B cell (primary cell): ENCODE results near the gene C10orf143. TPM values are rescaled to one million over a fixed set of nuclear protein-coding genes. Genes with fewer than 3 reads are reported as not detected.

Experiments
- ATAC-seq: fragments of 200-7000 bp; cut with Tn5 transposase; one replicate; pipeline ENCODE4 v1.10.0; 2021; ENCODE audit warnings: low read depth, mild to moderate bottlenecking, moderate number of reproducible peaks, moderate library complexity
- CTCF ChIA-PET: fragments of 350-600 bp; sonication (Branson Sonifier 250); formaldehyde crosslinking; loops from one replicate; lab custom pipeline; 2021; ENCODE audit warnings: antibody characterized with exemption, inconsistent platforms; lab: Charles Lee
- POLR2A ChIA-PET: fragments of 350-600 bp; sonication (Branson Sonifier 250); formaldehyde crosslinking; loops from one replicate; lab custom pipeline; 2021; ENCODE audit warnings: antibody characterized with exemption; lab: Charles Lee
- DNase-seq: peaks from one replicate; pipeline ENCODE4 v3.0.0; 2013
- H2AFZ ChIP-seq: 2 replicates; pipeline ENCODE4 v1.6.1; 2012; ENCODE audit warnings: mild to moderate bottlenecking, low read depth, low read length; ENCODE audit not compliant: insufficient read depth, poor library complexity, severe bottlenecking
- H3K27ac ChIP-seq, 2 donors: 1 replicate in 1 of 2; 2 replicates in 1 of 2; pipeline ENCODE4 v1.5.1; 2012 to 2013; ENCODE audit warnings: low read length in 2 of 2, mild to moderate bottlenecking in 2 of 2, moderate library complexity in 1 of 2
- H3K27me3 ChIP-seq, 4 experiments: fragments of 200-600 bp in 1 of 4; sonication (generic) in 1 of 4; replicated peaks in 1 of 4; 1 replicate in 2 of 4; 2 replicates in 2 of 4; pipeline versions ENCODE4 v1.6.1 to v1.7.0; 2013 to 2016; ENCODE audit warnings: low read length in 3 of 4, mild to moderate bottlenecking in 2 of 4, mixed read lengths in 1 of 4, moderate library complexity in 1 of 4; ENCODE audit not compliant: insufficient read depth in 4 of 4, control insufficient read depth in 3 of 4; ENCODE audit errors: control extremely low read depth in 1 of 4
- H3K36me3 ChIP-seq, 2 experiments: replicated peaks in 1 of 2; 1 replicate in 1 of 2; 2 replicates in 1 of 2; pipeline versions ENCODE4 v1.6.1 to v1.7.1; 2013; ENCODE audit warnings: low read length in 1 of 2; ENCODE audit not compliant: insufficient read depth in 2 of 2, control insufficient read depth in 1 of 2; ENCODE audit errors: control extremely low read depth in 1 of 2, extremely low read depth in 1 of 2
- H3K4me1 ChIP-seq, 2 donors: fragments of 200-600 bp in 1 of 2; sonication (generic) in 1 of 2; 1 replicate in 1 of 2; 2 replicates in 1 of 2; pipeline versions ENCODE4 v1.5.1 to v1.6.1; 2013 to 2017; ENCODE audit warnings: low read length in 2 of 2; ENCODE audit not compliant: control insufficient read depth in 2 of 2, insufficient read depth in 2 of 2
- H3K4me2 ChIP-seq: replicated peaks from 2 replicates; pipeline ENCODE3; 2012; ENCODE audit warnings: mild to moderate bottlenecking, low read depth, low read length; ENCODE audit not compliant: poor library complexity, severe bottlenecking
- H3K4me3 ChIP-seq, 5 experiments: fragments of 200-600 bp in 1 of 5; sonication (generic) in 1 of 5; 1 replicate in 3 of 5; 2 replicates in 2 of 5; pipeline versions ENCODE4 v1.5.1 to v1.7.0; 2011 to 2016; ENCODE audit warnings: low read length in 4 of 5, mild to moderate bottlenecking in 4 of 5, low read depth in 2 of 5, control low read depth in 1 of 5, moderate library complexity in 1 of 5; ENCODE audit not compliant: insufficient read depth in 1 of 5; ENCODE audit errors: control extremely low read depth in 1 of 5, extremely low read depth in 1 of 5
- H3K79me2 ChIP-seq: fragments of 200-600 bp; sonication (generic); one replicate; pipeline ENCODE4 v1.6.0; 2016; ENCODE audit warnings: low read length; ENCODE audit not compliant: control insufficient read depth, insufficient read depth
- H3K9ac ChIP-seq: fragments of 200-600 bp; sonication (generic); 2 replicates; pipeline ENCODE4 v1.6.1; 2017; ENCODE audit warnings: mild to moderate bottlenecking, low read length, moderate library complexity
- H3K9me3 ChIP-seq, 3 donors: one replicate each; pipeline versions ENCODE4 v1.6.1 to v1.7.1; 2013; ENCODE audit warnings: low read length in 2 of 3; ENCODE audit not compliant: control insufficient read depth in 2 of 3, insufficient read depth in 1 of 3; ENCODE audit errors: control extremely low read depth in 1 of 3
- H4K20me1 ChIP-seq: 2 replicates; pipeline ENCODE4 v1.6.0; 2012; ENCODE audit warnings: mild to moderate bottlenecking, low read length; ENCODE audit not compliant: insufficient read depth, control insufficient read depth, poor library complexity, severe bottlenecking
- H3K27ac Mint-ChIP-seq: one replicate; pipeline ENCODE4 v1.8.0; 2021; ENCODE audit warnings: mixed read lengths
- H3K27me3 Mint-ChIP-seq: one replicate; pipeline ENCODE4 v1.8.0; 2021; ENCODE audit warnings: mixed read lengths
- H3K4me1 Mint-ChIP-seq: one replicate; pipeline ENCODE4 v1.8.0; 2021; ENCODE audit warnings: mixed read lengths
- H3K4me3 Mint-ChIP-seq: one replicate; pipeline ENCODE4 v1.8.0; 2021; ENCODE audit warnings: mixed read lengths
- H3K9me3 Mint-ChIP-seq: one replicate; pipeline ENCODE4 v1.8.0; 2022; ENCODE audit warnings: mixed read lengths; ENCODE audit not compliant: insufficient read depth
- CTCF ChIP-seq: fragments of 200-600 bp; IDR thresholded peaks from one replicate; pipeline ENCODE4 v1.8.0; 2022; ENCODE audit warnings: antibody characterized with exemption, mild to moderate bottlenecking
- EZH2 ChIP-seq: IDR thresholded peaks from 2 replicates; pipeline ENCODE4 v1.6.1; 2012; ENCODE audit warnings: borderline replicate concordance, low read depth, mild to moderate bottlenecking, moderate library complexity, low read length; ENCODE audit not compliant: insufficient read depth, poor library complexity, severe bottlenecking
- WGBS: methylation state at CpG from one replicate; pipeline ENCODE4 v1.1.5; 2013; ENCODE audit warnings: missing lambda C conversion rate; ENCODE audit not compliant: insufficient coverage; 5-methylcytosine and 5-hydroxymethylcytosine counted together
- intact Hi-C: fragments of 100-400 bp; cut with micrococcal nuclease; formaldehyde crosslinking; loops from one replicate; pipeline ENCODE4 v1.10.0; 2022
- polyA plus RNA-seq: library from polyadenylated mRNA; depleted of rRNA; stranded (reverse); fragments of >200 nt; gene quantifications from 2 replicates; pipeline ENCODE4 v1.2.3, GENCODE V29; 2012
- total RNA-seq, 2 donors: library from RNA; stranded (reverse); fragments of 120-200 nt in 1 of 2; gene quantifications; 1 replicate in 1 of 2; 2 replicates in 1 of 2; pipeline versions ENCODE4 v1.2.3 to v1.2.4, GENCODE V29; 2013 to 2022

The C10orf143 gene
- total and polyA plus RNA-seq, 2 donors (not counting 1 experiment from before 2014, with no cell fraction given) = 9.1 to 12.8 TPM

- ChIA-PET CTCF (no interaction called here), POLR2A (no interaction called here)
- DNase-seq = no peak
- Histone ChIP-seq H3K36me3 (no peaks in the 10 kb centered on the region), H3K27me3 (no peaks in the 10 kb centered on the region), H3K27ac (no peak overlapping the region), H3K4me2 (no peak overlapping the region), H3K9ac (no peak overlapping the region), H4K20me1 (no peaks in the 10 kb centered on the region), H3K79me2 (no peaks in the 10 kb centered on the region), H3K4me3 (no peak overlapping the region), H3K4me1 (no peaks in the 10 kb centered on the region), H3K9me3 (peaks cover 0 to 7% (median 0%) of the 10 kb centered on the region in 3 donors), H2AFZ (no peak overlapping the region)
- Mint-ChIP-seq H3K27ac (no peak overlapping the region), H3K27me3 (peaks cover 4% of the 10 kb centered on the region), H3K9me3 (no peaks in the 10 kb centered on the region), H3K4me3 (no peak overlapping the region), H3K4me1 (no peaks in the 10 kb centered on the region)
- WGBS = no CpG with 5 or more reads among the region's 3 CpGs
- intact Hi-C loops = no loop called here
- ATAC-seq = no peak
- TF ChIP-seq CTCF (no peak), EZH2 (no peak)
Measured at GRCh38 chr10:130016095-130016494, 94.5 kb downstream of the C10orf143 start.

- Mint-ChIP-seq H3K9me3 (no peaks in the 10 kb centered on the region), H3K4me3 (no peak overlapping the region), H3K4me1 (no peaks in the 10 kb centered on the region), H3K27me3 (peaks cover 4% of the 10 kb centered on the region), H3K27ac (no peak overlapping the region)
- intact Hi-C loops = no loop called here
- no peak for TF ChIP-seq CTCF
- TF ChIP-seq EZH2 = no peak
- POLR2A ChIA-PET = no interaction called here
- ATAC-seq (no peak), DNase-seq (no peak)
- Histone ChIP-seq H3K4me1 (no peaks in the 10 kb centered on the region), H3K27me3 (no peaks in the 10 kb centered on the region), H3K4me3 (no peak overlapping the region), H2AFZ (no peak overlapping the region), H3K4me2 (no peak overlapping the region), H3K79me2 (no peaks in the 10 kb centered on the region), H3K27ac (no peak overlapping the region), H4K20me1 (no peaks in the 10 kb centered on the region), H3K36me3 (no peaks in the 10 kb centered on the region), H3K9ac (no peak overlapping the region), H3K9me3 (peaks cover 0 to 11% (median 0%) of the 10 kb centered on the region in 3 donors)
- 87% methylated on average over 16 of the region's 22 CpGs for WGBS
- CTCF ChIA-PET = no interaction called here
Measured at GRCh38 chr10:130015075-130015695, 95.4 kb downstream of the C10orf143 start.
